HepG2 (cell line): ENCODE data around the gene INPP5K. TPM values are rescaled to one million over a fixed set of nuclear protein-coding genes. Genes with fewer than 3 reads are reported as not detected.
"Not testable (repeated sequence)": the region's sequence is repeated elsewhere in the genome, so short reads cannot be mapped to it uniquely, and the experiment has no call there.

Experiments
- ATAC-seq: fragments of 200-7000 bp; cut with Tn5 transposase; 3 replicates; pipeline ENCODE4 v1.9.1; 2020; ENCODE audit warnings: mild to moderate bottlenecking, moderate library complexity
- BruUV-seq: library from RNA; stranded (reverse); fragments of 400-500 nt; replicated peaks from 2 replicates; lab custom pipeline; 2021; lab: Mats Ljungman, UMichigan
- CTCF ChIA-PET: fragments of 300-600 bp; formaldehyde crosslinking; extraction: SDS; loops from one replicate; lab custom pipeline; 2021; ENCODE audit warnings: low total read pairs, inconsistent platforms, low intra/inter-chr PET ratio; lab: Yijun Ruan, JAX
- POLR2A ChIA-PET: fragments of 350-600 bp; sonication (Branson Sonifier 250); formaldehyde crosslinking; loops from one replicate; lab custom pipeline; 2020; ENCODE audit warnings: antibody characterized with exemption, inconsistent platforms; lab: Yijun Ruan, JAX
- DNase-seq: peaks from one replicate; pipeline ENCODE4 v3.0.0-alpha.2; 2015; ENCODE audit warnings: low spot score
- FAIRE-seq: peaks from 3 replicates; lab custom pipeline; 2011; peaks lifted over from hg19 to GRCh38; lab: Jason Lieb, UNC
- H2AFZ ChIP-seq: one replicate; pipeline ENCODE4 v1.6.1; 2011; ENCODE audit warnings: low read length, inconsistent platforms
- H3K27ac ChIP-seq: fragments of 300-600 bp; 3 replicates; pipeline ENCODE4 v1.8.0; 2011; ENCODE audit warnings: mixed run types, mild to moderate bottlenecking, mixed read lengths, low read length, inconsistent platforms; ENCODE audit not compliant: insufficient read depth; ENCODE audit errors: extremely low read length
- H3K27me3 ChIP-seq, 2 experiments: fragments of 200-600 bp in 1 of 2; 2 replicates in 1 of 2; 3 replicates in 1 of 2; pipeline versions ENCODE4 v1.6.0 to v1.8.0; 2011; ENCODE audit warnings: low read length in 2 of 2, mild to moderate bottlenecking in 2 of 2, moderate library complexity in 2 of 2, inconsistent platforms in 1 of 2; ENCODE audit not compliant: insufficient read depth in 2 of 2, control insufficient read depth in 1 of 2
- H3K36me3 ChIP-seq, 2 experiments: fragments of 200-600 bp in 1 of 2; replicated peaks in 1 of 2; 2 replicates in 1 of 2; 3 replicates in 1 of 2; pipeline versions ENCODE4 v1.5.1 to v1.8.0; 2011; ENCODE audit warnings: low read length in 2 of 2, inconsistent platforms in 1 of 2; ENCODE audit not compliant: insufficient read depth in 2 of 2, control insufficient read depth in 1 of 2
- H3K4me1 ChIP-seq: 2 replicates; pipeline ENCODE4 v1.5.1; 2012; ENCODE audit warnings: low read length, inconsistent platforms; ENCODE audit not compliant: insufficient read depth
- H3K4me2 ChIP-seq: 2 replicates; pipeline ENCODE4 v1.6.0; 2011; ENCODE audit warnings: low read depth, low read length, inconsistent platforms
- H3K4me3 ChIP-seq, 3 experiments: fragments of 200-600 bp in 1 of 3; sonication (generic), shearing (Covaris generic) in 1 of 3; replicated peaks in 1 of 3; 2 replicates each; pipeline ENCODE4 v1.5.1; 2011 to 2016; ENCODE audit warnings: low read length in 3 of 3, inconsistent platforms in 2 of 3, low read depth in 2 of 3, mild to moderate bottlenecking in 2 of 3, control low read depth in 1 of 3, mixed read lengths in 1 of 3; ENCODE audit not compliant: insufficient read depth in 1 of 3
- H3K79me2 ChIP-seq: one replicate; pipeline ENCODE4 v1.6.1; 2011; ENCODE audit warnings: low read length, inconsistent platforms; ENCODE audit not compliant: insufficient read depth
- H3K9ac ChIP-seq: 2 replicates; pipeline ENCODE4 v1.6.0; 2011; ENCODE audit warnings: mild to moderate bottlenecking, low read depth, low read length, inconsistent platforms; ENCODE audit not compliant: insufficient read depth
- H3K9me3 ChIP-seq: 2 replicates; pipeline ENCODE4 v1.5.1; 2012; ENCODE audit warnings: mild to moderate bottlenecking, low read length
- H4K20me1 ChIP-seq: 2 replicates; pipeline ENCODE4 v1.6.0; 2011; ENCODE audit warnings: inconsistent platforms, mild to moderate bottlenecking, low read length, moderate library complexity; ENCODE audit not compliant: insufficient read depth
- ZMYM3 ChIP-seq: sonication (generic); formaldehyde crosslinking; IDR thresholded peaks from 2 replicates; pipeline ENCODE4 v1.5.1; 2020; ENCODE audit warnings: mild to moderate bottlenecking, missing genetic modification reagents
- WGBS: methylation state at CpG from one replicate; pipeline ENCODE4 v1.1.6; 2017; ENCODE audit warnings: low lambda C conversion rate; 5-methylcytosine and 5-hydroxymethylcytosine counted together
- in situ Hi-C: cut with HindIII; loops from 2 replicates; pipeline ENCODE4 v1.10.0; 2017; ENCODE audit warnings: low pct_unique_long_range_greater_than_20kb; ENCODE audit not compliant: extremely low pct_ligation_motif_present
- intact Hi-C: fragments of 100-400 bp; cut with micrococcal nuclease; formaldehyde crosslinking; loops from one replicate; pipeline ENCODE4 v1.10.0; 2022; ENCODE audit not compliant: unreplicated experiment
- polyA plus RNA-seq, 8 experiments: library from polyadenylated mRNA; depleted of rRNA in 3 of 8; stranded (reverse) in 7 of 8; unstranded in 1 of 8; fragments of >200 nt; fragmentation: Illumina TruSeq in 4 of 8; extraction: Trizol in 4 of 8; gene quantifications; 2 replicates each; pipeline versions ENCODE4 v1.2.1 to v1.2.3, GENCODE V29; 2011 to 2016; ENCODE audit warnings: low read depth in 4 of 8, missing spikeins in 1 of 8, mixed read lengths in 1 of 8; ENCODE audit not compliant: insufficient read depth in 1 of 8
- total RNA-seq, 5 experiments: library from RNA; depleted of rRNA; stranded (reverse); fragments of >200 nt; fragmentation: Illumina TruSeq; extraction: Trizol; gene quantifications; 2 replicates each; pipeline ENCODE4 v1.2.3, GENCODE V29; 2016; ENCODE audit warnings: low read depth in 1 of 5

The INPP5K gene
- total and polyA plus RNA-seq, 2 of the 13 experiments (the other 11 are each of a cell fraction or from before 2014, with no cell fraction given), result 4.8 to 9.6 TPM

GRCh38 chr17:1445695-1446094 lies 70.7 kb downstream of the INPP5K start:
- ATAC-seq, DNase-seq, H3K27ac ChIP-seq, CTCF ChIA-PET, BruUV-seq, H2AFZ ChIP-seq, H3K9ac ChIP-seq: not testable (repeated sequence)
- peaks cover 23% of the 10 kb centered on the region; the same call in 1 of the 2 replicates for H4K20me1 ChIP-seq
- peaks cover 74% of the 10 kb centered on the region for H3K79me2 ChIP-seq
- WGBS, result 93% methylated on average over 3 of the region's 4 CpGs
- 0 out of 2 replicates have a peak, but pooled peaks have one; percentile 18 for TF ChIP-seq ZMYM3 (CRISPR knock-in tag)
- TF ChIP-seq, all 625 proteins: peak for 1; not testable (repeated sequence) for 624
- Histone ChIP-seq H3K4me1 (peaks cover 16% of the 10 kb centered on the region), H3K36me3 (peaks cover 1 to 15% of the 10 kb centered on the region in 2 experiments; a peak in 3 of 5 replicates)
- in situ Hi-C loops, intact Hi-C loops, H3K4me2 ChIP-seq, FAIRE-seq, H3K4me3 ChIP-seq, POLR2A ChIA-PET, H3K27me3 ChIP-seq, H3K9me3 ChIP-seq: not testable (repeated sequence)

Other genes with a start within 250 kb of the INPP5K start
- not detected in 2 replicates for gene BHLHA9, start 246.2 kb downstream of the INPP5K start, total RNA-seq (2016; rRNA removed; fragmentation: Illumina TruSeq; extraction: Trizol)
- gene BHLHA9, start 246.2 kb downstream of the INPP5K start, polyA plus RNA-seq (2011; rRNA removed), result not detected in 2 replicates
- not detected in 2 replicates for gene TRARG1, start 236.9 kb downstream of the INPP5K start, total RNA-seq (2016; rRNA removed; fragmentation: Illumina TruSeq; extraction: Trizol)
- not detected in 2 replicates for gene TRARG1, start 236.9 kb downstream of the INPP5K start, polyA plus RNA-seq (2011; rRNA removed)
- 256 and 504 TPM in 2 replicates for gene YWHAE, start 116.4 kb downstream of the INPP5K start, total RNA-seq (2016; rRNA removed; fragmentation: Illumina TruSeq; extraction: Trizol)
- 249 and 335 TPM in 2 replicates for gene YWHAE, start 116.4 kb downstream of the INPP5K start, polyA plus RNA-seq (2011; rRNA removed)
- 54.2 and 66.2 TPM in 2 replicates for gene CRK, start 60.4 kb downstream of the INPP5K start, total RNA-seq (2016; rRNA removed; fragmentation: Illumina TruSeq; extraction: Trizol)
- 42.3 and 47.4 TPM in 2 replicates for gene CRK, start 60.4 kb downstream of the INPP5K start, polyA plus RNA-seq (2011; rRNA removed)
- gene MYO1C, start 23.9 kb downstream of the INPP5K start, total RNA-seq (2016; rRNA removed; fragmentation: Illumina TruSeq; extraction: Trizol), result 22.7 and 27.9 TPM in 2 replicates
- gene MYO1C, start 23.9 kb downstream of the INPP5K start, polyA plus RNA-seq (2011; rRNA removed), result 40.8 and 59.8 TPM in 2 replicates
- 14.3 and 15.5 TPM in 2 replicates for gene PITPNA, start 46.2 kb upstream of the INPP5K start, total RNA-seq (2016; rRNA removed; fragmentation: Illumina TruSeq; extraction: Trizol)
- 20.7 and 23.7 TPM in 2 replicates for gene PITPNA, start 46.2 kb upstream of the INPP5K start, polyA plus RNA-seq (2011; rRNA removed)
- 3.3 and 7.3 TPM in 2 replicates for gene SLC43A2, start 112.2 kb upstream of the INPP5K start, total RNA-seq (2016; rRNA removed; fragmentation: Illumina TruSeq; extraction: Trizol)
- gene SLC43A2, start 112.2 kb upstream of the INPP5K start, polyA plus RNA-seq (2011; rRNA removed), result 20.0 and 26.7 TPM in 2 replicates
- 0.24 TPM in 1 of 2 replicates, not detected in the other for gene SCARF1, start 129.1 kb upstream of the INPP5K start, total RNA-seq (2016; rRNA removed; fragmentation: Illumina TruSeq; extraction: Trizol)
- gene SCARF1, start 129.1 kb upstream of the INPP5K start, polyA plus RNA-seq (2011; rRNA removed), result 0.71 and 0.72 TPM in 2 replicates
- gene RILP, start 133.3 kb upstream of the INPP5K start, total RNA-seq (2016; rRNA removed; fragmentation: Illumina TruSeq; extraction: Trizol), result 4.7 and 6.6 TPM in 2 replicates
- gene RILP, start 133.3 kb upstream of the INPP5K start, polyA plus RNA-seq (2011; rRNA removed), result 8.1 and 9.4 TPM in 2 replicates
- 112 and 318 TPM in 2 replicates for gene PRPF8, start 168.3 kb upstream of the INPP5K start, total RNA-seq (2016; rRNA removed; fragmentation: Illumina TruSeq; extraction: Trizol)
- 179 and 195 TPM in 2 replicates for gene PRPF8, start 168.3 kb upstream of the INPP5K start, polyA plus RNA-seq (2011; rRNA removed)
- 0.84 and 1.1 TPM in 2 replicates for gene TLCD2, start 193.8 kb upstream of the INPP5K start, total RNA-seq (2016; rRNA removed; fragmentation: Illumina TruSeq; extraction: Trizol)
- gene TLCD2, start 193.8 kb upstream of the INPP5K start, polyA plus RNA-seq (2011; rRNA removed), result 0.90 and 1.2 TPM in 2 replicates
- gene WDR81, start 208.1 kb upstream of the INPP5K start, total RNA-seq (2016; rRNA removed; fragmentation: Illumina TruSeq; extraction: Trizol), result 12.5 and 16.7 TPM in 2 replicates
- 9.1 and 15.1 TPM in 2 replicates for gene WDR81, start 208.1 kb upstream of the INPP5K start, polyA plus RNA-seq (2011; rRNA removed)
- gene SERPINF2, start 226.3 kb upstream of the INPP5K start, total RNA-seq (2016; rRNA removed; fragmentation: Illumina TruSeq; extraction: Trizol), result 123 and 309 TPM in 2 replicates
- 548 and 871 TPM in 2 replicates for gene SERPINF2, start 226.3 kb upstream of the INPP5K start, polyA plus RNA-seq (2011; rRNA removed)
- gene SERPINF1, start 245.4 kb upstream of the INPP5K start, total RNA-seq (2016; rRNA removed; fragmentation: Illumina TruSeq; extraction: Trizol), result 418 and 853 TPM in 2 replicates
- gene SERPINF1, start 245.4 kb upstream of the INPP5K start, polyA plus RNA-seq (2011; rRNA removed), result 2,101 and 2,733 TPM in 2 replicates